Hepatic stellate cell (primary cell): ENCODE data around the gene XYLT2.
A peak's percentile ranks its signal among the peaks of the same experiment; 100 is the strongest.
"Not testable (repeated sequence)": the region's sequence is repeated elsewhere in the genome, so short reads cannot be mapped to it uniquely, and the experiment has no call there.

Experiments used
- DNase-seq: peaks from one replicate; pipeline ENCODE4 v3.0.0; 2011; ENCODE audit warnings: low spot score

The XYLT2 gene

DNA sequence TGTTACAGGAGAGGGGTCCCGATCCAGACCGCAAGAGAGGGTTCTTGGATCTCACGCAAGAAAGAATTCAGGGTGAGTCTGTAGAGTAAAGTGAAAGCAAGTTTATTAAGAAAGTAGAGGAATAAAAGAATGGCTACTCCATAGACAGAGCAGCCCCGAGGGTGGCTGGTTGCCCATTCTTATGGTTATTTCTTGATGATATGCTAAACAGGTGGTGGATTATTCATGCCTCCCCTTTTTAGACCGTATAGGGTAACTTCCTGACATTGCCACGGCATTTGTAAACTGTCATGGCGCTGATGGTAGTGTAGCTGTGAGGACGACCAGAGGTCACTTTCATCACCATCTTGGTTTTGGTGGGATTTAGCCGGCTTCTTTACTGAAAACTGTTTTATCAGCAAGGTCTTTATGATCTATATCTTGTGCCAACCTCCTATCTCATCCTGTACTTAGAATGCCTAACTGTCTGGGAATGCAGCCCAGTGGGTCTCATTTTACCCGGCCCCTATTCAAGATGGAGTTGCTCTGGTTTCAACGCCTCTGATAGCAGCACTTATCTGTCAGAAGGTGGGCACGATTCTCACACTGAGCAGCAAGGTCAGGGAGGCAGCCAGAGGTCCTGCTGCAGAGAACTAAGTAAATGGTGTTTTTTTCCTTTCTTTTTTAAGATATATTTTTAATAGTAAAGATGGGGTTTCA, 26.5 kb upstream of the XYLT2 start:
- no peak for DNase-seq

DNA sequence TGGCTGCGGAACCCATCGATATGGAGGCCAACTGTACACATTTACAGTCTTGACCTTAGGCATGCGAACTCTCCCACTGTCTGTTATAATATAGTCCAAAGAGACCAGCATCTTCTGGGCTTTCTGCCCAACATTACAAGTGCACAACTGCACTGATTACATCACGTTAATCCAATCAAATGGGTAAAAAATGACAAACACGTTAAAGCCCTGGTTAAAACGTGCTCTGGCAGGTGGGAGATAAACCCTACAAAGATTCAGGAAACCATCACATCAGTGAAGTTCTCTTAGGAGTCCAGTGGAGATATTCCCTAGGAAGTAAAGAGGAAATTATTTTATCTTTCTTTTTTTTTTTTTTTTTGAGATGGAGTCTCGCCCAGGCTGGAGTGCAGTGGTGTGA, 23.7 kb upstream of the XYLT2 start:
- DNase-seq: no peak

DNA sequence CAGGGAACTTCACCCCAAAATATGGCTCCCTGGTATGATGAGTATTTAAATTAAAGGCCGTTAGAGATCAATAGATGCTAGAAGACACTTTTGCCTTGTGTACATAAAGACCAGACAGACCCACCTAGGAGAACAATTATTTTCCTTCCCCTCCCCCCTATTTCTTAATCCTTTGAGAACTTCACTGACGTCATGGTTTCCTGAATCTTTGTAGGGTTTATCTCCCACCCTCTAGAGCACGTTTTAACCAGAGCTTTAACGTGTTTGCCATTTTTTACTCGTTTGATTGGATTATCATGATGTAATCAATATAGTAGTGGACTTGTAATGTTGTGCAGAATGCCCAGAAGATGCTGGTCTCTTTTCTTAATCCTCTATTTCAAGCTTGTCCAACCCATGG, 22.9 kb upstream of the XYLT2 start:
- DNase-seq: no peak

DNA sequence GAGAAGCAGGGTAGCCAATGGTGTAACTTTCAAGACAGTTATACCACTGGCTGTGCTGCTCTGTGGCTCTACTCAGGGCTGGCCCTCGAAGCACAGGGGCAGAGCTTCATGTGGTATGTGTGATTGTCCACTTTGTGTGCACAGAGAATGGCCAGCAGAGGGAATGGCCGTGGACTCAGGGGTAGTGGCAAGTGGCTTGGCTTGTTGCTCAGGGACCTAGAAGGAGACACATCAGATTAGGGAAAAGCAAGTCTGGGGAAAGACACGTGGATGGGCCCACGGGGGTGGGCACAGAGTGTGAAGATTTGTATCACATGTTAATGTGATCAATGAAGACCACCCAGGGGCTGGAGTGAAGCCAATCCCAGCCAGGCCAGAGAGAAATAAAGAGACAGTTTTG, 20.0 kb upstream of the XYLT2 start:
- no peak for DNase-seq

DNA sequence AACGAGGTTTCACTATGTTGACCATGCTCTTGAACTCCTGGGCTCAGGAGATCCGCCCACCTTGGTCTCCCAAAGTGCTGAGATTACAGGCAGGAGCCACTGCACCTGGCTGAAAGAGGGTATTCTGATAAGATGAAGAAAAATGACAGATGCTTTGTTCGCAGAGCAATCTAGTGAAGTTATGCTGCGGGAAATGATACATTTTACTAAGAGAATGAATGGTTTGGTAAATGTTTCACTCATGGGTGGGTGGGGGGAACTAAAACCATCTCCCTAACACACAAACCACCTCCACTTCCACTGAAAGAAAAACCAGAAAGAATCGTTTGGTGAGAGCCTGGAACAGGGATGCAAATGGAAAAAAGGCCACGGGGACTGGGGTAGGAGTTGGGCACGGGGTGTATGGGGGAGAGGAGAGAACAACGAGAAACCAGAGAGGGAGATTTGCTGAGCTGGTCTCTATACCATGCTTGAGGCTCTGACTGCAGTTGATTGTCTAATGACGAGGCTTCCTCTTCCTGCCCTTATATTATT, 19.0 kb upstream of the XYLT2 start:
- DNase-seq: no peak

DNA sequence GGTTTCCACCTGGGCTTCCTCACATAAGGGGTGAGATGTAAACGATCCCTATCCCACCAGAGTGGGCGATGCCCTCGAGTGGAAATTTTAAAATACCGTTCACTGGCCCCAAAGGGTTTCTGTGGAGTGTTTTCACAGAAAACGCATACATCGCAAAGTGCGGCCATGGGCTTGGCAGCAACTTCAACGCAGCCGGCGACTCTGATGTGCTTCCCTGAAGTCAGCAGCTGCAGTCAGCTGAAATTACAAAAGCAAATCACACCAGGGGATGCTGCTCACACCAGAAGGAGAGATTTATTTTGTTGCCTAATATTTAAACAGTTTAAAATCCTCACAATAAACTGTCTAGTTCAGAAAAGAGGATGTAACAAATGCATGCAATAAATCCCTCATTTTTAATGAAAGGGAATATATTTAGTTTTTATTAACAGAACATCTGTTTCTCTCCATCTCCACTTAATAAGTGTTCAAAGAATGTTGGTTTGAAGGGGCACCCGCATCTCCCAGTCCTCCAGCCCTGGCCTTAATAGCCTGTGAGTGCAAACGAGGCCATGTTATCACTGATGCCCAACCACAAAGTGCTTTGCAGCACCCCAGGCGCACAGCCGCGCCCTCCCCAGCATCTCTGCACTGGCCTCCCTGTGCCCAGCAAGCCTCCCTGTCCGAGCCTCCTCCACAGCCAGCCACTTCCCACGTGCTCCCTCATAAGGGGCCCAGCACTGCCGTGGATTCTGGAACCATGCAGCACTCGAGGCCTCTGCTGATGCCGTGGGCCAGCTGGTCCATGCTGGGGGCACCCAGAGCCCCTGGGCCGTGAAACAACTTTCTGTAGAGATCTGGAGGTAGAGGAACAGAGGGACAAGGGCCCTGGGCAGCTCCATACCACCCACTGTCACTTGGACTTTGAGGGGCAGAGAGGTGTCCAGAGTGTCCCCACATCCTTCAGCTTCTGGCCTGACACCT, 17.3 kb upstream of the XYLT2 start:
- no peak for DNase-seq

DNA sequence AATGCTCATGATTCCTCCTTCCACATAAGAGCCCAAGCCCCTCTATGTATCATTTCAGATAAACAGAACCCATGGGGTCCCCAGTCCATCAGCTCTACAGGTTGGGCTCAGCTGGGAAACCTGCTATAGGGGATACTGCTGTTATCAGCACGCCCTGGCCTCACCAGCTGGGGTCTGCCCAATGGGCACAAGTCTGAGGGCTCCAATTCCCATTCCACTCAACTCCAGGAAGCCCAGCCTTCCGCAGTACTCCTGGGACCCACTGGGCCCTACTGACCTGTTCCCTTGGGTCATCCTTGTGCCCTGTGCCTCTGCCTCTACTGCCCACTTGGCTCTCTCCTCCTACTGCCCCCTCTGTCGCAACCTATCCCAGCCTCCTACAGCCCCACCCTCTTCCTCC, 16.2 kb upstream of the XYLT2 start:
- no peak for DNase-seq

DNA sequence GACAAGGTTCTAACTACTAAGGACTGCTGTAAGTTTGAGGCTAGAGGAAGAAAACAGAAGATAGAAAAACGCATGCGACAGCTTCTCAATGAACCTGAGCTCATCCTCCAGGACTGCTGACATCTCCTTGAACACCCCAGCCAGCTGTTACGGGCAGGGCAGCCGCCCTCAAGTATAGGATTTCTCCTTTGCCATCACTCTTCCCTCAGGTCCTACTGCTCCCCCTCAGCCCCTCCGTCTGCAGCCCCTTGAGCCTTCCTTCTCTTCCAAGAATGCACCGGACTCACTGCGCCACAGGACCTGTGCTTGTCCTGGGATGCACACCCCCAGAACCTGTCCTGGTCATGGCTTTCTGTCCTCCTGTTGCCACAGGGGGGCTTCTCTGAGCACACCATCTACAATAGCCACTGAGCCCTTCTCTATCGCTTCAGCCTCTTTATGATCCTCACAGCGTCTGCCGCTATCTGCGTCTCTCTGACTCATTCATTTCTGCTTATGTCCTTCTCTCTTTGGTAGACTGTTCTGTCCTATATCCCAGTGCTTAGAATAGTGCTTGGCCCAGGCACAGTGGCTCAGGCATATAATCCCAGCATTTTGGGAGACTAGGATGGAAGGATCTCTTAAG, 15.7 kb upstream of the XYLT2 start:
- DNase-seq: no peak

DNA sequence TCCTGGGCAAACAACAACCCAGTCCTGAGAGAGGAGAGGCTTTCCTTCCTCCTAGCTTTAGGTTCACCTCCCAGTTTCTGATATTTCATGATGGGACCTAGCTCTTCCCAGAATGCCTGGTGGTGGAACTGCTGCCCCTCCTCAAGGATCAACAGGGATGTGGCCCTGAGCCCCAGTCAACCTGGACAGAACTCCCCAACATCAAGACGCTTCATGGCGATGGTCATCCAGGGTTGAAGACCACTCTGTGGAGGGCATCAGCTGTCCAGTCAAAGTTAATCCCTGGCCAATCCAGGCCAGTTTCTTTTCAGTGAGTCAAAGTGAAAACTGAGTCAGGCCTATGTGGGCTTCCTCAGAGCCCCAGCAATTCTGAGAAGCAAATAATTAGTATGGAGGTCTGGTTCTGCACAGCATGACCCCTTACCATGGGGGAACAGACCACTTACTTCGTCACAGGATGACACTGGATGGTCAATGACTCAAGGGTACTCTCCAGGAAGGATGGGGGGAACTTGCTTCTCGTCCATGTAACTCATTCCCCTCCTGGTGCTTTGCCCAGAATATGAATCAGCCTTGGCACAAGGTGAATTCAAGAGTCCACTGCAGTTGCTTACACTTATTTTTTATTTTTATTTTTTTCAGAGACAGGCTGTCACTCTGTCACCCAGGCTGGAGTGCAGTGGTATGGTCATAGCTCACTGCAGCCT, 14.7 kb upstream of the XYLT2 start:
- no peak for DNase-seq

DNA sequence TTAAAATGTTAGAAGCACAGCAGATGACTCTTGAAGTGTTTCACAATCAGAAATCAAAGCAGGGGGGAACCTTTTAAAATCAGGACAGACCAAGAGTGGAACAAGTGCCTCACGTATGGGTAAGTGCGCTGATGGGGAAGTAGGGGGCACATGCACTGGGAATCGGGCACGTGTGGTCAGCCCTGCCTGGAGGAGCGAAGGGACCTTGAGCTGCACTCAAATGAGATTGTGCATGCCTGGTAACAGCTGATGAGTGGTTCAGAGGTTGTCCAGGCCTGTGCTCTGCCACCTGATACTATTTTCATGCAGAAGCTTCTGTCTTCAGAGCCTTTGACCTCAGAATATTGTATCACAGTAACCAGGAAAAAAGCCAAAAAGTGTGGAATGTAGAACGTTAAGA, 13.7 kb upstream of the XYLT2 start:
- no peak for DNase-seq

DNA sequence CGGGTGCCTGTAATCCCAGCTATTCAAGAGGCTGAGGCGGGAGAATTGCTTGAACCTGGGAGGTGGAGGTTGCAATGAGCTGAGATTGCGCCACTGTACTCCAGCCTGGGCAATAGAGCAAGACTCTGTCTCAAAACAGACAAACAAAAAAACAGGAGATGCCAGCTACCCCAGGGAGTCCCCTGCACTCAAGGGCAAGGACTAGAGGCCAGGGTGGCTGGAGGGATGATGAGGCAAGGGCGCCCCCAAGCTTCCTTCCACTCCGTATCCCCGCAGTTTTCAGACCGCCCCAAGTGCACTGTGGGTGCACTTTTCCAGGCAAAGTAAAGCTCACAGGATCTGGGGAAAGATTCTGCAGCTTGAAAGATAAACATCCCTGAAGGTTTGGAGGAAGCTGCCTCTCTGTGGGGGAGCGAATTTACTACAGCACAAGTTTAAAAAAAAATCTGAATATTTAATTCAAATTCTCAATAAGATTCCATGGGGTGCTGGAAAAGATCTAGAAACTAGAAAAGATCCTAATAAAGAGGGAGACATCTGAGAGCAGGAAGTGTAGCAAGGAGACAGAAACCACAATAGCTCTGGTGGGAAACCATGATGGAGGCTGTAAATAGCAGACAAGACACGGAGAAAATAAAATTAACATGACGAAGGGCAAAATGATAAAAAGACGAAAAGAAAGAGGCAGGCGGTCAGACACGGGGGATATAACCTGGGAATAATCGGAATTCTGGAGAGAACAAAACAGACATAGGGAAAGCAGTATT, 12.5 kb upstream of the XYLT2 start:
- not testable (repeated sequence) for DNase-seq

DNA sequence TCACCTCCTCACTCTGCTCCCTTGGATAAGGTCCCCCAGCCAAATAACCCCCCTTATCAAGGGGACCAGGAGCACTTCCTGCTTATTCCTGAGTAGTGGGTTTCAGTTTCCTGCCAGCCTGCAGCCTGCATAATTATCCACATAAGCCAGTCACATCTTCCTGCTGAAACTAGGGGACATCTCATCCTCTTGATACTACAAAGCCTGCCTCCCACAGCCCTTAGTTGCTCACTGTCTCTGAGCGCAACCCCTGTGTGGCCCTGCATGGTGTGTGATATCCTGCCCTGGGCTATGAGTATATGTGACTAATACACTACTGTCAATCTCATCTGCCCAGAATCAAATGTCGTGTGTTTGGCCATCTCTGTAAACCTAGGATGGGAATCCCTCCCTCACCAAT, 8.0 kb upstream of the XYLT2 start:
- DNase-seq: no peak

DNA sequence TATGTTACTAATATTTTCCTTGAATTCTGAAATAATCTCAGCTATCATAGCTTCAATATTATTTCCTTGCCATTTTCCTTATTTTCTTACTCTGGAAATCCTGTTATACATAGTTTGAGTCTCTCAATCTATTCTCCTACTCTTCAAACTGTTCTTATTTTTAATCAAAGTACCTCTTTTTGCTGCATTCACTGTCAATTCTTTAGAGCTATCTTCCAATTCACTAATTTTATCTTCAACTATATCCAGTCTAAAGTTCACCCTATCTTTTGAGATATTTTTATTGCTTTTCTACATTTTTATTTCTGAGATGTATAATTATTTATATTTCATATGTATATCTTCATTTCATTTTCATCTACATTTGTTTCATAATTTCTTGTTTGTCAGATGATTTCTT, 7.3 kb upstream of the XYLT2 start:
- DNase-seq: no peak

DNA sequence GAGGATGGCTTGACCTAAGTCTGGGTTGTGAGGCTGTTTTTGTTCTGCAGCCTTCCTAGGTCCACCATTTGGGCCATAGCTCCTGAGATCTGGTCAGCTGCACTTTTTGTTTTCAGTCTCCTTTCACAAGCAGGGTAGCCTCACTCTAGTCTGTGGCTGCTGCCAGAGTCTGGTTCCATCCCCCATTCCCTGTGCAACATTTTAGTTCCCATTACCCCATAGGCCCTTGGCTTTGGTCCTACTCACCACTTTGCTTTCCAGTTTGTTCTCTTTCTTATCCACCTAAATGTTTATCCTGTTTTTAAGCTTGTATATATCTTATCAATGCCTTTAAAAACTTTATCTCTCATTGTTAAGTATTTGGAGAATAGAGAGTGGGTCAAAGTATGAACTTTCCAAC, 6.5 kb upstream of the XYLT2 start:
- no peak for DNase-seq

DNA sequence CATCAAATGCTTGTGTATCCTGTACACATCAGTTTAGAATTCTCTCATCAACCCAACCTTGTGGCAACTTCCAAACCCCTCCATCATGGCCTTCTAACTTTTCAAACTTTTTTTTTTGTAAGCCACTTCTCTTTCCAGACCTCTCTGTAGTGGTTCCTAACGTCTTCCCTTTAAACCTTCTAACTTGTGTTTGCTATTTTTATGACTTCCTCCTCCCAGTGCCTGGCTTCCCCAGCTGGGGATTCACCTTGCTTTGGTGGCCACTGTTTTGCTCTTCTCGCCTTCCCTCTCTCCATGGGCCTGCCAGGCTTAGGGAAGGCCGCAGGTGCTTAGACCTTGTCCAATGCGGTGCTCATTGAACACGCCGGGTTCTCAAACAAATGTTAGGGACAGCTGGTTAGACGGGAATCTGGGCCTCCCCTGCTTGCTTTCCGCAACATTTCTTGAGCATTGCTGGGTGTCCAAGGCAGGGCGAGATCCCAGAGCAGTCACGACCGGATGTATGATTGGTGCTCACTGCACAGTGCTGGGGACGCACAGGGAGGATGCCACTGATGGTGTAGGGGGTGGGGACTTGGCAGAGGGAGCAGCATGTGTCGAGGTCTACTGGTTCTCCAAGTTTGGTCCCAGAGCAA, 1.1 kb upstream of the XYLT2 start:
- peak; percentile 61 for DNase-seq

DNA sequence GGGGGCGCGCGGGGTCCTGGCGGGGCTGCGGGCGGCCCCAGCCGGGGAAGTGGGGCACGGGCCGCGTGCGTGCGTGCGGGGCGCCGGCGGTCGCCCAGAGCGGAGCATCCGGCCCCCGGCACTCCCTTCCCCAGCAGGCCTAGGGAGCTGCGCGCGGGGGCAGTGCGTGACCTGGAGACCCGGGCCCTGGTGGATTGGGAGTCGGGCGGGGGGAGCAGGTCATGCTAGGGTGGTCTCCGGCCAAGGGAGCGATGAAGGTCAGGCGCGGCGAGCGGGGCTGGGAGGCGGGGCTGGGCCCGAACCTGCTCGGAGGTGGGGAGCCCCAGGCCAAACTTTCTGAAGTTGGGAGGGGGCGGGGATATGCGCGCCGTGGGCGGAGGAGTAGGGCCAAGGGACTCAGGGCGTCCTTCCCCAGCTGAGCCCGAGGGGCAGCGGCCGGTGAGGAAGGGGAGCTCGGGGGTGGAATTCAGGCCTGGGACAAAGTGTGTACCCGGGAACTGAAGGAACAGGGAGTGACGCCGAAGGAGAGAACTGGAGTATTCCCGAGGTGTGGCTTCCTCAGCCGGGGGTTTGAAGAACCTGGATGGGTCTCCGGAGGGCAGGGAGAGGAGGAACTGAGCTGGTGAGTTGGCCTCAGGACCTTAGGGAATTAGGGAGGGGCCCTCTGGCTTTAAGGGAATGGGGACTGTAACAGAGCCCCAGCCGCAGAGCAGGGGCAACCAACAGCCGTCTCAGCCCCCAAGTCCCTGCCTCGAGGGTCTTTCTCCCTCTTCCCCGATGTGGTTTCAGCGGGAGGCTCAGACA, 589 bp downstream of the XYLT2 start:
- peak; percentile 60 for DNase-seq

DNA sequence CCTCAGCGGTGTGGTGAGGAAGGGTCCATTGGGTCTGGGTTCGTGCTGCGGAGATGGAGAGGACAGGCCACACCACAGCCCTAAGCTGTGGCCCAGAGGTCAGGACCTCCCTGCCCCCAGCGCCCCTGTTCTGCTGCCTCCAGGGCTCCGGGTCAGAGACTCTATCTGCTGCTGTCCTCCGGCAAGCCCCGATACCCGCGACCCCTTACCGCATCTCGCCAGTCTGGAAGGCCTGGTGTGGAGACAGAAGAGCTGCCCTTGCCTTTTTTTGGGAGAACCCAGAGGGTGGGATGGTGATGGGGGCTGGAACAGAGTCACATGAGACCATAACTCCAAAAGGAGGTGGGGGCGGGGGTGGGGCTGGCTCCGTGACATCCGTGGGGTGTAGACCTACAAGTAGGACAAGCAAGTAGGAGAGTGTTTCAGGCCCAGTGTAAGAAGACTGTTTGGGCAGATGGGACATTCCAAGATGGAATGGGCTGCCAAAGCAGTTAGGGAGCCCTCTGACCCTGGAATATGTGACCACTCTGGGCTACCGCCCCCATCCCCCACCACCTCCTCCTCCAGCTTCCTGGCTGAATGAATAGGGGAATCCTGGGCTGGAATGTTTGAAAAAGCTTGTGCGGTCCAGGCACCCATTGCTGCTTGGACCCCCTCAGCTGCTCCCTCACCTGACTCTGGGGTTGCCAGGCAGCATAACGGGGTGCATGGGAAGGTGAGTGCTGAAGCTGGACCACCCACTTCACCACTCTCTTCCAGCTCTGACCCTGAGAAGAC, 1.4 kb downstream of the XYLT2 start:
- DNase-seq: no peak

DNA sequence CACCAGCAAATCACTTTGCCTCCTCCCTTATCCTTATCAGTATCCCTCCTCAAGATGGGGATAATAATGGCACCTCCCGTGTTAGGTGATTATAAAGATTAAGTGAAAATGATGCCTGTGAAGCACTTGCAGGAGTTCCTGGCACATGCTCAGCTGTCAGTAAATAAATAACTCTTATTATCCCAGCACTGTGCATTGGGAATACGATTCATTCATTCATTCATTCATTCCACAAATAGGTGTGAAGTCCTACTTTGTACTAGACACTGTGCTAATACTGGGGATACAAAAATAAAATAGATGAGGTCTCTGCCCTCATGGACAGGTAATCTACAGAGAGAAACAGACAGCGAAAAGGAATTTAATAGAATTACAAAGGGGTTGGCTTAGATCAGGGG, 2.0 kb downstream of the XYLT2 start:
- no peak for DNase-seq
